Suprapubic skin (tissue), 3 donors: ENCODE results near the gene SIVA1.
"Not testable (repeated sequence)": the region's sequence is repeated elsewhere in the genome, so short reads cannot be mapped to it uniquely, and the experiment has no call there.

ENCODE experiments used
- CTCF ChIP-seq, 2 donors: fragments of 200-600 bp in 1 of 2; fragments of 450-650 bp in 1 of 2; sonication (generic) in 1 of 2; IDR thresholded peaks; one replicate each; pipeline ENCODE4 v1.5.1; 2016 to 2019; ENCODE audit warnings: antibody characterized with exemption in 2 of 2, mild to moderate bottlenecking in 1 of 2, moderate library complexity in 1 of 2
- POLR2A ChIP-seq, 2 donors: fragments of 450-650 bp; IDR thresholded peaks; one replicate each; pipeline ENCODE4 v1.6.1; 2017; ENCODE audit warnings: antibody characterized with exemption in 2 of 2, mild to moderate bottlenecking in 2 of 2, moderate library complexity in 2 of 2

DNA sequence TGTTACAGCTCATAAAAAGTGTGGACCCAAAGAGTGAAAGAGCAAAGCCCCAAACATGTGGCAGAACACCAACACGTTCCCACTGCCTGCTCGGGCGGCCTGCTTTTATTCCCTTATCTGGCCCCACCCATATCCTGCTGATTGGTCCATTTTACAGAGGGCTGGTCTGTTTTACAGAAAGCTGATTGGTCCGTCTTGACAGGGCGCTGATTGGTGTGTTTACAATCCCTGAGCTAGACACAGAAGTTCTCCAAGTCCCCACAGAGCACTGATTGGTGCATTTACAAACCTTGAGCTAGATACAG is 2.2 kb upstream of the SIVA1 start:
- not testable (repeated sequence) for TF ChIP-seq CTCF, POLR2A (IDR thresholded peaks at IDR 0.05)
